ENCODE results near the gene SLC35E2B.
"Not testable (repeated sequence)": the region's sequence is repeated elsewhere in the genome, so short reads cannot be mapped to it uniquely, and the experiment has no call there.

The SLC35E2B gene

GRCh38 chr1:1703796-1704195 lies 11.2 kb upstream of the SLC35E2B start:
- no peak for DNase-seq (ENCODE audit: low spot score)

DNA sequence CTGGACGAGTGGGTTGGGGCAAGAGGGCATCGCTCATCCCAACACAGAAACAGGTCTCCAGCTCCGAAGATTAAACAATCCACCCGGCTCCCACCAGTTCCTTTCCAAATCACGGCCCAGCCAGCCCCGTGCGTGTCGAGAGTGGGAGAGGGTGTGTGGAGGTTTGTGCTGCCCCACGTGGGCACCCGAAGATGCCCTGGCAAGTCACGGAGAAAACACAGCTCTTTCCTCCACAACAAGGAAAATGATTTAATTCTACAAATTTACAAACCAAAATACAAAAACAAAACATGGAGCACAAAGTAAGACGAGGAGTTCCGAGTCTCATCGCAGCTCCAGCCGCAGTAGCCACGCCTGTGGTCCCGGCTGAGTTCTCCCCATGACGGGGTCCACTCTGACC lies 9.9 kb upstream of the SLC35E2B start:
- not testable (repeated sequence) for DNase-seq (ENCODE audit: low spot score)

DNA sequence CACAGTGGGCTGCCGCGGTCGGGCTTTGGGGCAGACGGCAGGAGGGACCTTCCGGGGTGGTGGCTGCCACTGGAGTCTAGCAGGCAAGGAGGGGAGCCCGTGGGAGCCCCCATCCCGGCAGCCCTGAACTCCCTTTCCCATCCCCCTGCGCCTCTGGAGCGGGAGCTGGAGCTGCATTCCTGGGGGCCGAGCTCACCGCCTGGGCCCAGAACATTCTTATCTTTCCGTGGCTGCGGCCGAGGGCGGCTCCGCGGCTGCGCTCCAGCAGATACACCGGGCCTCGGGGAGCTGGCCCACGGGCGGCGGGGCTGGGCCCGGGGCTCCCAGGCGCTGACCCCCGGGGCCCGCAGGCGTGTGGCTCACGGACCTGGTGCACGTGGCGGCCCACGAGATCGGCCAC lies 8.0 kb upstream of the SLC35E2B start:
- DNase-seq (ENCODE audit: low spot score) = not testable (repeated sequence)

- not testable (repeated sequence) for DNase-seq (ENCODE audit: low spot score)
Observed at GRCh38 chr1:1700067-1700466, 7.5 kb upstream of the SLC35E2B start.

GRCh38 chr1:1699061-1699460 lies 6.5 kb upstream of the SLC35E2B start:
- DNase-seq (ENCODE audit: low spot score) = not testable (repeated sequence)

DNA sequence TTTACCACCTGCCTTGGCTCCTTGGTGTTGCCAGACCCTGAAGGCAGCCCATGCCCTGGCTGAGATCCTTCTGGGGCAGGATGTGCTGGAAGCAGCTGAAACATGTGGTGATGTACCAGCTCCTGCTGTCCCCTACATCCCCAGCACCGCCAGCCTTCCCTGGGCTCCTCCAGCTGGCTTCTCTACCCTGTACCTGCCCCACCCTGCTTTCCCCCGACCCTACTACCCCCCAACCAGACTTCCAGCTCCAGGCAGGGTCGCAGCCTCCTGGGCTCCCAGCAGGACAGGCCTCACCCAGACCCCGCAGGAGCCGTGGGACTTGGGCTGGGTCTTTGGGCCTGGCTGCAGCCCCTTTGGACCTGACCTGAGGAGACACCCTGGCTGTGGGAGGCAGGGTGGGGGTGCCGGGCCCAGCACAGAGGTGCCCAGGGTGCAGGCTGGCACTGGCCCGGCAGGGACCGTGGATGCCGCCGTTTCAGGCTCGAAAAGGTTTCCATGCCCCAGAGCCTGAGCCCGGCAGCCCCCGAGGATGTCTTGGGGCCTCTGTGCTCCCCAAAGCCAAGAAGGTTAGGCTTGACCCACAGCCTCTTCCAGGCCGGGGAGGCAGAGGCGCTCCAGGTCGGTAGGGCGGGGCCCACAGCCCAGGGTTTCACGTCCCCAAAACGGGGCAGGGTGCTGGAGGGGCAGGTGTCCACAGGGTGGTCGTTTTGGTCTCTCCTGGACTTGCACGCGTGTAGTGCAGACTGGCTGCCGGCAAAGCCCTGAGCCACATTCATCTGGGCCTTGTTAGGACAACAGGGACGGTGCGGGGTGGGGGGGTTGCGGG lies 5.0 kb upstream of the SLC35E2B start:
- DNase-seq (ENCODE audit: low spot score) = not testable (repeated sequence)

DNA sequence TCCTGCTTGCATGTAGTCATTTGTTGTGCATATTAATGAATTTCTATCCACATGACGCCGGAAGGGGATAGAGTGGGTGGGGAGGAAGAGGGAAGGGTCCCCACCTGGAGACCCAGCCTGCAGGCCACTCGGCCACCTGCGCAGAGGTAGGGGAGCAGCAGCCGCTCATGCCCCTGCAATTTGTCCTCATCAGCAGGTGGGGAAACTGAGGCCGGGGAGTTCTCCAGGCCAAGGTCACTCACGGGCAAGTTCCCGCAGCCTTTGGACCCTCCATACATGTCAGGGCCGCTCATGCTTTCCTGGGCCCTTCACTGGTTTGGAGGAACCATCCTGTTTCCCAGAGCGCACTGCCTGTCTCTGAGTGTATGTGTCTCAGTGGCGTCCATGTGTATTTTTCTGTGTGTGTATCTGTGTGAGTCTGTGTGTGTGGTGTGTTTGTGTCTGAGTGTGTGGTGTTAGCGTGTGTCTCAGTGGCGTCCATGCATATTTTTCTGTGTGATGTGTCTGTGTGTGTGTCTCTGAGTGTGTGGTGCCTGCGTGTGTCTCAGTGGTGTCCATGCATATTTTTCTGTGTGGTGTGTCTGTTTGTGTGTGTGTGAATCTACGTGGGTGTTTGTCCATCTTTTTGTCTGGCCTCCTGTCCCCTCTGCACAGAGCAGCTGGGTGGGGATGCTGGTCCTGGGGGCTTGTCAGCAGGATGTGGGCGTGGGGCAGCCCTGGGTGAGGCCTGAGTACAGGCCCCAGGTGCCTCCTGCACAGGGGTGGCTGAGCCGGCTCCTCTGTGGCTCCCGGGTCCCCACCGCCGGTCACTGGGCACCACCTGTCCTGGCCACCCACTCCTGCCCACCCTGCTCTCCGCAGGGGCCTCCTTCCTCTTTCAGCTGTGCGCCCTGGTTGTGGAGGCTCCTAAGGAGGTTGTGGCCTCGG lies 4.1 kb upstream of the SLC35E2B start:
- not testable (repeated sequence) for DNase-seq (ENCODE audit: low spot score)

DNA sequence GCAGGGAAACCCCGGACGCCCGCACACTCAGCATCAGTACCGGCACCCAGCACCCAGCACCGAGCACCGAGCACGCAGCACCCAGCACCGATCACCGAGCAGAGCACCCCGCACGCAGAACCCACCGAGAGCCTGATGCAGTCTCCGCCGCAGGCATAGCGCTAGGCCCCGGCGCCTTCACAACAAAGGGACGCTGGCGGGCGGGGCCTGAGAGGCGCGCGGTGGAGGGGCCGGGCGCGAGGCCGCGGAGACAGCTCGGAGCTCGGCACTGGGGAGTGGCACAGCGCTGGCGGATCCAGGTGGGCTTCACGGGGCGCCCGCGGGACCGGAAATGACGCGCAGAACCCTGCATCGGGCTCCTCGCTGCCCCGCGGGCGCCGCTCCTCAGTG lies 276 bp downstream of the SLC35E2B start:
- DNase-seq (ENCODE audit: low spot score) = not testable (repeated sequence)

- not testable (repeated sequence) for DNase-seq (ENCODE audit: low spot score)
Observed at GRCh38 chr1:1691443-1691842, 1.2 kb downstream of the SLC35E2B start.

DNA sequence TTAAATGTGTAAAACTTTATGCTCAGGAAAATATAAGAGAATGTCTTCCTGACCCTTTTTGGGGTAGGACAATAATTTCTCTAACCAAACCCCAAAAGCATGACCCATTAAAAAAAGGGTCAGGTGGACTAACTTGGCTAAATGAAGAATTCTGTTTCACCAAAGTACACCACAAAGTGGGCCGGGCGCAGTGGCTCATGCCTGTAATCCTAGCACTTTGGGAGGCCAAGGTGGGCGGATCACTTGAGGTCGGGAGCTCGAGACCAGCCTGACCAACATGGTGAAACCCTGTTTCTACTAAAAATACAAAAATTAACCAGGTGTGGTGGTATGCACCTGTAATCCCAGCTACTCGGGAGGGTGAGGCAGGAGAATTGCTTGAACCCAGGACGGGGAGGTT lies 3.1 kb downstream of the SLC35E2B start:
- DNase-seq (ENCODE audit: low spot score) = not testable (repeated sequence)

GRCh38 chr1:1687846-1688245 lies 4.7 kb downstream of the SLC35E2B start:
- no peak for DNase-seq (ENCODE audit: low spot score)

DNA sequence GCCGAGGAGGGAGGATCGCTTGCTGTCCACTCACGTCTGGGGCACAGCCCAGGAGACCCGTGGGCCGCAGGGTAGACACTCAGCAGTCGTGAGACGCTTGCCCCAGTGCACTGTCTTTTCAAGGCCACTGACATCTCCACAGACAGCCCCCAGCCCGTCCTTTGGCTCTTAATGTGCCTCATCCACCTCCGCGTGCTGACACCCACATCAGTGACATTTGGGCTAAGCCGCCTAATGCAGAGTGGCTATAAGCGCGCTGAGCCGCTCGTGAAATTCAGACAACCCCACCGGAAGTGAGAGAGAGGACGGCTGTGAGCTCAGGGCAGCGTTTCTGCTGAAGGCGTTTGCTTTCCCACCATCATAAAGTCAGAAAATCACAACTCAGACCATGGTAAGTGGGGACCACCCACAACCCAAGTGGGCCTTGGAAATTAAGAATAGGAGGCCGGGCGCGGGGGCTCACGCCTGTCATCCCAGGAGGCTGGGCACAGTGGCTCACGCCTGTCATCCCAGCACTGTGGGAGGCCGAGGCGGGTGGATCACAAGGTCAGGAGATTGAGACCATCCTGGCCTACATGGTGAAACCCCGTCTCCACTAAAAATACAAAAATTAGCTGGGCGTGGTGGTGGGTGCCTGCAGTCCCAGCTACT lies 8.4 kb downstream of the SLC35E2B start:
- peak; percentile 8 for DNase-seq (ENCODE audit: low spot score)

DNA sequence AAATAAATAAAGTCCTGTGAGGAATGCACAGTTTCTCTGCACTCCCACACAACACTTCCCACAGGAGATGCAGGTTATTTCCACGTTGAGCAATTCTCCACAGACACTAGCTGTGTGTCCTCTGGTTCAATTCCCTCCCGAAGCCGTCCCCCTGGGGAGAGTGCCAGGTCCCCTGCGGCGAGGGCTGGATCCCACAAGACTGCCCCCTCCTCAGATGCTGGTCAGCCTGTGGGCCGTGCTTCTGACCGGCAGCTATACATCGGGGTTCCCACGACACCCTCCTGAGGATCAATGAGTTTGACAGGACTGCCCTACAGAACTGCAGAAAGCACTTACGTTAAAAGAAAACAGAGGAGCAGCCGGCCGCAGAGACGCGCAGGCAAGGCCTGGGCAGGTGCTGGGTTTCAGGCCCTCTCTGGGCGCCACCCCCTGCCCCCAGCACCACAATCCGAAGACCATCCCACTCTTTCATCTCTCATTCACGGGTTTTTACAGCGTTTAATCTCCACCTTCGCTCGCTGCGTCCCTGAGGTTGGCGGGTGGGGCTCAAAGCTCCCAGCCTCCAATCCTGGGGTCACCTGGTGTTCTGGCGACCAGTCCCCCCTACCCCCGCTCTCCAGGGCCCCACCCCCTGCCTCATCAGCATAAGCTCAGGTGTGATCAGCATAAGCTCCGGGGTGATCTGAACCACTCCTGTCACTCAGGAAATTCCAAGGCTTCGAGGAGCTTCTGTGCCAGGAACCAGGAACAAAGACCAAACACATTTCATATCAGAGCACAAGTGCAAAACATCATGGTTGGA lies 9.3 kb downstream of the SLC35E2B start:
- DNase-seq (ENCODE audit: low spot score) = peak; percentile 49

DNA sequence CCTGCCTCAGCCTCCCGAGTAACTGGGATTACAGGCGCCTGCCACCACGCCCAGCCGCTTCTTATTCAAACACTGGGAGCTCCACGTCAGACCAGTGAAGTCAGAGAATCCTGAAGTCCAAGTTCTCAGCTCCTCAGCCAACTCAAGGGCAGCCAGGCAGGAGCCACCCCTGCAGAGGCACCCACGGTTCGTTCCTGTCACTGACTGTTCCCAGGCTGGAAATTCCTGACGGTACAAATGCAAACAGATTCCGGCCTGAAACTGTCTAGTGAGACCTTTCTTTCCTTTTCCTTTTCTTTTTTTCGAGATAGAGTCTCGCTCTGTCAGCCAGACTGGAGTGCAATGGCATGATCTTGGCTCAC lies 11.7 kb downstream of the SLC35E2B start:
- DNase-seq (ENCODE audit: low spot score) = no peak

DNA sequence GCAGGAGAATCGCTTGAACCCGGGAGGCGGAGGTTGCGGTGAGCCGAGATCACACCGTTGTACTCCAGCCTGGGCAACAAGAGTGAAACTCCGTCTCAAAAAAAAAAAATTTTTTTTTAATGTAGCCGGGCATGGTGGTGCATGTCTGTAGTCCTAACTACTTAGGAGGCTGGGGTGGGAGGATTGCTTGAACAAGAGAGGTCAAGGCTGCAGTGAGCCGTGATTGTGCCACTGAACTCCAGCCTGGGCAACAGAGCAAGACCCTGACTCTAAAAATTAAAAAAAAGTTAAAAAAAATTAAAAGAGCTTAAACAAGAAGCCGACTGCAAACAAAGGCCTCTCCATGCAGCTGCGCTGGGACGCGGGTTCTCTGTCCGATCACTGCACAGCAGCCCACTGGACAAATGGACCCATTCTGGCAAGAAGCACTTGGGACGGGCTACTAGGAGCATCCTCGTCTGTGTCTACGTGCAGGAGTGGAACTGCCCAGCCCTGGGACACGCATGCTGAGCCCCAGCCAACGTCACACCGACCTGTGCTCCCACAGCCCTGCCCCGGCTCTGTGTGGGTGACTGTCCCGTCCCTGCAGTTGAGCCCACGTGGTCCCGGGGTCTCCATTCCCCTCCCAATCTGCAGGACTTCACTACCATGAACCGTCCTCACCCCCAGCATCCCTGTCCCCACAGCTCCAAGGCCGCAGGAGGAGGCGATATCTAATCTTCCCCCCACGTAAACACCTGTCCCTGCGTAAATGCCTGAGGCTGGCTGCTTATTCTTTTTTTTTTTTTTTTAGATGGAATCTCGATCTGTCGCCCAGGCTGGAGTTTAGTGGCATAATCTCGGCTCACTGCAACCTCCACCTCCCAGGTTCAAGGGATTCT lies 12.3 kb downstream of the SLC35E2B start:
- DNase-seq (ENCODE audit: low spot score) = peak; percentile 1

GRCh38 chr1:1678581-1679380 lies 13.8 kb downstream of the SLC35E2B start:
- peak; percentile 82 for DNase-seq (ENCODE audit: low spot score)

GRCh38 chr1:1677718-1678580 lies 14.6 kb downstream of the SLC35E2B start:
- DNase-seq (ENCODE audit: low spot score) = no peak

DNA sequence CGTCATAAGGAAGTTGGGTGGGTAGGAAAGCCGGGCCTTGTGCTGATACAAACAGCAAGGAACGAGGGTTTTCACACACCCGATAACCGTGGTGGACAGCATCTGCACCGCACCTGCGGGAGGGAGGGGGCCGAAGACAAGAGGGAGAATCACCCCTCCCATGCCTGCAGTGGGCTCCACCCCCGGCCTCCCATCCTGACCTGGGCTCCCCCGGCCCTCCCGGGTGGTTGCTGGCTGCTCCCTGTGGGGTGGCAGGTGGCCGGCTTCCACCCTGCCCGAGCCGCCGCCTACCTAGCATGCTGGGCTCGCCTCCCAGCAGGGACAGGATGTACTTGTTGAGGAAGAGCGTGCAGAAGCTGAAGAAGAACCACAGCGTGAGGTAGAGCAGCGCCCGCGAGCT lies 16.5 kb downstream of the SLC35E2B start:
- DNase-seq (ENCODE audit: low spot score) = not testable (repeated sequence)

- DNase-seq (ENCODE audit: low spot score) = not testable (repeated sequence)
Observed at GRCh38 chr1:1675218-1675617, 17.4 kb downstream of the SLC35E2B start.

Data from iPS-NIHi11 (cell line).